HG02938 (cell line): Measurements from ENCODE around the gene RHPN2.

ENCODE experiments used
- ATAC-seq: cut with Tn5 transposase; IDR thresholded peaks from one replicate; pipeline ENCODE4 v1.9.1; 2021; ENCODE audit warnings: mild to moderate bottlenecking, moderate library complexity; ENCODE audit not compliant: unreplicated experiment

The RHPN2 gene

DNA sequence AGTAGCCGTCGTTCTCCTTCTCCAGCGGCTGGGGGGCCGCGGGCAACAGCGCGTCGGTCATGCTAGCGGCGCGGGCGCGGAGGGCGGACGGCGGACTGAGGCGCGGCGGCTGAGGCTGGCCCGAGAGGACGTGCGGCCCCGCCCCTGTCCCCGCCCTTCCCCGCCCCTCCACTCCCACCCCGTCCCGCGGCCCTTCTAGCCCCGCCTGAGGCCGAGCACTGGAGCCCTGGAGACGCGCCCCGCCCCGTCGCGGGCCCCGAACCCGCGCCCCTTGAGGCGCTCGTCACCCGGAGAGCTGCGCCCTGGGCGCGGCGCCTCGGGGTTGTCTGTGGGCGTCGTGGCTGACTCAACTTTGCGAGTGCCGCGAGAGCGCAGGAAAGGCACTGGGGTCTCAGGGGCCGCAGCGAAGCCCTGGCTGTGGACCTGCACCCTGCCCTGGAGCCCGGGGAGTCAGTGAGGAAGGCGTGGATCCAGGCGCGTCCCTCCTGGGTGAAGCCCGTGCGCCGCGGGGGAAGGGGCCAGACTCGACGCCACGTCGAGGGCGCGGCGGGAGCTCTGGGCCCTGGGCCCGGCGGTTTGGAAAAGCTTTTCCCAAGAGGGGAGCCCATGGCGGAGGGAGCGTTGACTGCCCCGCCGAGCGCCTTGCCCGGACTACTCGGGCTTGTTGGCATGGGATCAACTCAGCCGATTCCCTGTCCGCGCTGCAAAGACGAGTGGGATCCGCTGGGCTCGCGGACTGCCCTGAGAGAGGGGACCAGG lies at the start of gene RHPN2:
TSS of gene RHPN2 (minus strand) at position 97 of the 759 bp plus-strand sequence. CDS start at position 61, 36 bp downstream.
- peak; percentile 59 for ATAC-seq

DNA sequence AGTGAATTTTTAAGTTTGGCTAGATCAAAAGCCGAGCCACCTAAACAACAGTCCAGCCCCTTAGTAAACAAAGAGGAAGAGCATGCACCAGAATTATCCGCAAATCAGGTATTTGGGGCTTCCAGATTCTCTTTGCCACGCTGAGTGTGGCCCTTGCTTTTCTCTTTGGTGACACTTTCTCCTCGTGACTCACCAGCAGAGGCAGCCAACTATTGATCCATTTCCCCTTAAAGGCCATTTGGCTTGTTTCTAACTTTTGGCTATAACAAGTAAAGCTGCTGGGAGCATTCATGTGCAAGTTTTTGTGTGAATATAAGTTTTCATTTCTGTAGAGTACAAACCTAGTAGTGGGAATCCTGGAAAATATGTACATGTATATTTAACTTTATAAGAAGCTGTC lies 49.6 kb upstream of the RHPN2 start:
- ATAC-seq, result no peak

DNA sequence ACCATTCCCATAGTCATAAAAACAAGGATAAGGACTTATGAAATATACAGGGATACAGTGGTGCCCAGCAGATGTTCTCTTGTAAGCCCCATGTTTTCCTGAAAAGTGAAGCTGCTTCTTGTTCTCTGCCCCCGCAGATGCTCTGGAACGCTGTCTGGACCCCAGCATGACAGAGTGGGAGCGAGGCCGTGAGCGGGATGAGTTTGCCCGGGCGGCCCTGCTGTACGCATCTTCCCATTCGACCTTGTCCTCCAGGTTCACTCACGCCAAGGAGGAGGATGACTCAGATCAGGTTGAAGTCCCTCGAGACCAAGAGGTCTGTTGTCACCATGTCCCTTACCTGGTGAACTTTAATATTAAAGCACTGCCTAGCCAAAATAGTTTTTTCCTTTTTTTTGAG lies 46.9 kb upstream of the RHPN2 start:
- ATAC-seq, result no peak

DNA sequence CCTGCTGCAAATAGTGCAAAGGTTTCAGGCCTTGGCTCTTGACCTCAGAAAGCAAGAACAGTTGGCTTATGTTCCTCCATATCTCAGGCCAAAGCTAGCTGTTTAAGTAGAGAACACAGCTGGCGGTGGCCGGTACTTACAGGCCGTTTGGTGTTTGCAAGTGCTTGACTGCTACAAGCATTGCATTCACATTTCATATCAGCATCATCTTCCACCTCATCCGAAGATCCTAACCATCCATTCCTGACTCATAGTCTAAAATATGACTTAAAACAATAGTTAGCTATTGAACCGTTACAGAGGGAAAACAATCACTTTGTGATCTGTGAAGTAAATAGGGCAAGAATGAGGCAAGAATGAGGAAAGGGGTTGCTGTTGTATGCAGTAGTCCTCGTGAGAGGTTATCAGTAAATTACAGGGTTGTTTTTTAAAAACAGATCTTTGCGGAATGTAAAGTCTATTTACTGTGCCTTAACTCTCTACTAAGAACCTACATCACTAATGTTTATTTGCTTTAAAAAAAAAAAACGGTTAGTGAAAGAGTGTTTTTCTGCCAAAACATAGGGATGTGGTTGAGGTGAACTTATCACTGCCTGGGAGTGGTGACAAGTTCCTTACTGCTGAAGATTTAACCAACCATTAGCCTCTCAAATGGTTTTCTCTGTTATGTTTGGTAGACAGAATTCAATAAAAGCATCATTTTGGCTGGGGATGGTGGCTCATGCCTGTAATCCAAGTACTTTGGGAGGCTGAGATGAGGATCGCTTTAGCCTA lies 45.6 kb upstream of the RHPN2 start:
- no peak for ATAC-seq

DNA sequence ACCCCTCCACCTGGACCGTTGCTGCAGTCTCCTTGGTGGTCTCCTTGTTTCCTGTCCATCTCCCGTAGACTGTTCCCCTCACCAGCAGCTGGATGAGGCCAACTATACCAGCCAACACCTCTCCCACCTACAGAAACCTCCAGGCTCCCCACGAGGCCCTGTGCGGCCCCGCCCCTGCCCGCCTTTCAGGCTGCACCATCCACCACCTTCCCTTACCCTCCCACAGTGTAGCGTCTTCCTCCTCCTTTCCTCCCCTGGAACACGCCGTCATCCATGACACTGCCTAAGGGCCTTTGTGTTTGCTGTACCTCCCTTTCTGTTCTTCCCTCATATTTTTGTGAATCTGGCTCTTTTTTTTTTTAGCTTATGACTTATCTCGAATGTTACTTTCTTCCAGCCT lies 43.5 kb upstream of the RHPN2 start:
- no peak for ATAC-seq

DNA sequence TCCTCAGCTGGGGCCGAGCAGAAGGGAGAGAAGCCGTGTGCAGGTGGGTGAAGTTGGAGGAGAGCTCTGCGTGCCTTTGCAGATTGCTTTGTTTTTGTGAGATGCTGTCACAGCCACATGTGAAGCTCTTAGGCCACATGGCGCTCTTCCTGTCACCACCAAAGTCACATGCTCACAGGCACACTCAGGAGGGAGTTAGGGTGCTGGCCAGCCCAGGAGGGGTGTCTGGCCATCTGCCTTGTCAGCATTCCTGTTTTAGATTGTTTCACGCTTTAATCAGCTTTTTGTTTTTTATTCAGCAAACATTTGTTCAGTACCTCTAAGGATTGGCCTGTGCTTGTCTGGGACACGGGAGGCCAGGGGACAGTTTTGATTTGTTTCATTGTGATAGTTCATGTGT lies 38.2 kb upstream of the RHPN2 start:
- ATAC-seq, result no peak

DNA sequence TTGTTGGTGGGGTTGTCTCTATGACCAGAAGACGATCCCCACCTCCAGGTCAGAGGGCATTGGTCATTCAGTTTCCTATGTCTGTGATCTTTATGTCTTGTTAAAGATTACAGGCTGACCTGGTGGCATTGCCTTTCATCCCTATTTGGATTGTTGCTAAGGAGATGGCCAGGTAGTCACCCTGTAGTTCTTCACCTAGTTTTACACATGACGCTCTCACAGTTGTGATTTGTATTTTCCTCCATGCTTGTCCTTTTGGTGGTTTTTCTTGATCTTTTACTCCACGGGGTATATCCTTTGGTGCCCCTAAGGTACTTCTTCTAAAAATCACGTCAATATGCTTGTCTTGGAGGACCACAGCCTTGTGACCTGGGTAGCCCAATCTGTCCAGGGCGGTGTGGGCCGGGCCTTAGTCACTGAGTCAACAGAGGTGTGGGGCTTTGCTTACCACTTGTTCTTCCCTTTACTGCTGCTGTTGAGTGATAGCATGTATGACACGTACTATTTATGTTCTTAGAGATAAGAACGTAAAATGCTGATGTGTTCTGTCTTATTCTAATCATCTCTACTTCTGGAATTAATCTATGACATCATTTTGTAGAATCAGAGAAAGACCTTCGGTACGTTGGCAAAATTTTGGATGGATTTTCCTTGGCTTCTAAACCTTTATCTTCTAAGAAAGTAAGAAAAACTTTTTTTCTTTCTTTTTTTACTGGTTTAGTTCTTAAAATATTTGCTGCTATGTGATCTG lies 36.4 kb upstream of the RHPN2 start:
- ATAC-seq, result no peak

DNA sequence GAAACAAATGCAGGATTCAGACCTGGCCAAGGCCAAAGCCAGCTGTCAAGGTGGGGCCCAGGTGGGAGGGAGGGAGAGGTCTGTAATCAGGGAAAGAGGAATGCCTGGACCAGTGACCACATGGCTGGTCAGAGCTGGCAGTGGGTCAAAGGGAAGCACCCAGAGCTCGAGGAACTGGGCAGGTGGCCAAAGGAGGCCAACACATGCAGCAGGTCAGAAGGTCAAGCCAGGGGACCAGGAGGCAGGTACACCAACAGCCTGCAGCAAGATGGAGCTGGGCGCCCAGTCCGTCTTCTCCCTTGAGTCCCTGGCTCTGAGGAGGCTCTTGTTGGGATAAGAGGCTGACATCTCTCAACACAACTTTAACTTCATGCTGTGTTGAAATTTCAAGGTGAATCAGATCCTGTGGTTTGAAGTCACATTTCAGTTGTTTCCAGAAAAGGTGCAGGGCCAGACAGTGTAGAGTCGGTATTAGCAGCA lies 33.4 kb upstream of the RHPN2 start:
- ATAC-seq, result no peak

DNA sequence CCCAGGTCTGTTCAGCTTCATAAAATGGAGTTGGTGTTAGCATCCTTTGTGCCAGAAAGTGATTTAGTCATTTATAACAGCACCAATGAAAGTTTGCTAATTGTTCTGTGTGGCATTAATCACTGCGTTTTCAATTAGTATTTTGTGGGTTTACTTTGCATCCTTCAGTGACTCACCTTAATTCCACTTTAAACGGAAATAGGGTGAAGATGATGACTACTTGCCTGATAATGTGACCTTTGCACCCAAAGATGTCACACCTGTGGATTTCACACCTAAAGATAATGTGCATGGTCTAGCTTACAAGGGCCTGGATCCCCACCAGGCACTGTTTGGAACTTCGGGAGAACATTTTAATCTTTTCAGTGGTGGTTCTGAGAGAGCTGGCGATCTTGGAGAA lies 31.3 kb upstream of the RHPN2 start:
- ATAC-seq, result no peak

DNA sequence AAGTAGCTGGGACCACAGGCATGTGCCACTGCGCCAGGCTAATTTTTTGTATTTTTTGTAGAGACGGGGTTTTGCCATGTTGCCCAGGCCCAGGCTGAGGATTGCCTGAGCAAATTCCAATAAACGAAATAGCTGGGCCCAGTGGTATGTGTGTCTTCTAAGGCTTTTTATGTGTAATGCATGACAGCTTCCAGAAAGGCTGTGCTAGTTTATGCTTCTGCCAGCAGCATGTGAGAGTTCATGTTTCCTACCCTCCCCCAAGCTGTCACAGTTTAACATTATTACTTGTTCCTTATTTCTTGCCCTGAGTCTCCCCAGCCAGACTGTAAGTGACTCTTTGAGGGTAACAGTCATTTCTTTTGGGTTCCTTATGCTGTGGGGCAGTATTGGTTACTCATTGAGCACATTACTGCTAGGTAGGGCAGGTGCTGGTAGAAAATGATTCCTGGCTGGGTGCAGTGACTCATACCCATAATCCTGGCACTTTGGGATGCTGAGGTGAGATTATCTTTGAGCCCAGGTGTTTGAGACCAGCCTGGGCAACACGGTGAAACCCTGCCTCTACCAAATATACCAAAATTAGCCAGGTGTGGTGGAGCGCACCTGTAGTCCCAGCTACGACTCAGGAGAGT lies 29.9 kb upstream of the RHPN2 start:
- ATAC-seq, result no peak

DNA sequence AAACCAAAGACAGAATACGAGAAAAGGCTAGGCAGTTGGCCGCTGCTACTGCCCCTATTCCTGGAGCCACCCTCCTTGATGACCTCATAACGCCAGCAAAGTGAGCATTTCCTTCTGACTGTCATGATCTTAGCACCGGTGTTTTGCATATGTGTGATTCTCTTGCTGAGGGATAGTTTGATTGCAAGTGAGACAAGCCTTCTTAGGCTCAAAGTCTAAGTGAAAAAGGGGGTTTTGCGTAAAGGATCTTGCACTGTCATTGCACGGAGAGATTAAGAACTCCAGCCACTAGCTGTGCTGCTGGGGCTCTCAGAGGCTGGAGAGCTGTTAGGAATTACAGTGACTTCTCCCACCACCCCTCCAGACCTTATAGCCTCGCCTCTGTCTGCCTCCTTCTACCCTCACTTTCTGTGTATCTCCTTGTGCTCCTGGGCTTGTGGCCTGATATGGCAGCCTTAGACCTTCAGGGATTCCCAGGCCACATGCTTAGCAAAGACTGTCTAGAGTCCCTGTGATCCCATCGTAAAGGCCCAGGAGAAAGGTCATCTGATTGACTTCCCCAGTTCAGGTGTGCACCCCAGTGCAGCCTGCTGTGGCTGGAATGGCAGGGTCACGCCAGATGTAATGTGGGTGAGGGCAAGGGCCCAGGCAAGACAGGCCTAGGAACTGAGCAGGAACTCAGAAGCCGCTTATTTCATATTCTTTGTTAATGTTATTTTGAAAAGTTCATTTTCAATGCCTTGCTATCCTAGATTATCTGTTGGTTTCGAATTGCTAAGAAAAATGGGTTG lies 28.9 kb upstream of the RHPN2 start:
- ATAC-seq, result no peak

DNA sequence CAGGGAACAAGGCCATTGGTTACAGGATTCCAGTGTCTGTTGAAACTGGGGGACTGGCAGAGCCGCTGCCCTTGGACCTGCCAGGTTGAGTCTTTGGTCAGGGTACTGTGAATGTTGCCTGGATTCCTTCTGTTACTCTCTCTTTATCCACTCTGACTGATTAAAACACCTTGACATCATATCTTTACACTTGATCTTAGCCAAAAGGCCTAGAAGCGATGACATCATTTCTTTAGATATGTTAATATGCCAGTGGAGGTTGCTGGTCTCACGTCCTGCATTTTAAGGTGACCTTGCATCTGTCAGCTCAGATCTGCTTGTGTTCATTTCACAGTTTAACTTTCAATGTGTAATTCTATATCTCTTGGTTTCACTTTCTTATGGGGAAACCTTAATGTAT lies 25.5 kb upstream of the RHPN2 start:
- no peak for ATAC-seq

DNA sequence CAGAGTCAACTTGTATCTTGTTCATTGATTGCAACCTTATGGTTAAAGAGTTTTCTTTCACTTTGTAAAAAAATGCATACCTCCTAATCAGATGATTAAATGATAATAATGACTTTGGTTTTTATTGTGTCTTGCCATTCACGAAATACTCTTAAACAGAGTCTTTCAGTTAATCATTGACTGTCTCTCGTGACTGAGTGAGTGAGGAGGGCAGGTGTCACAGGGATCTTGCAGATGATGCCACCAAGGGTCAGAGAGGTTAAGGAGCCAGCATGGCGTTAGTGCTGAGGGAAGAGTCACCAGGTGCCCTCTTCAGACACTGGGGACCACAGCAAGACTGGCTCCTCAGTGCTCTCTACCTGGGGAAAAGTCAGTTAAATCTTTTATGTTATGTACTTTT lies 24.3 kb upstream of the RHPN2 start:
- ATAC-seq, result no peak

DNA sequence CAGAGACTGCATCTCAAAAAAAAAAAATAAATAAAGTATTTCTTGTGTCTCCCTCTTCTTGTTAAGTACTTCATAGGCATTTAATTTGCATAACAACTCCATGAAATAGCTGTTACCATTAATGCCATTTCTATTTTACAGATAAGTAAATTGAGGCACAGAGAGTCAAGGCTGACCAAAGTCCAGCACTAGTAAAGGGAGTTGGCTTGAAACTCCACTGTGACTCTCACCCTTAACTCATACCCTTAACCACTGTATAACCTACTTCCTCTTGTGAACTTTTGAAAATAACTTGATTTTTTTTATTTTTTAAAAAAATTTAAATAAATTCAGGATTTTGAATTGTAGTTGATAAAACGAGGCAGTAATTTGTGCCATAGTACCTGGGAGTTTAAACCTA lies 22.3 kb upstream of the RHPN2 start:
- ATAC-seq, result no peak

DNA sequence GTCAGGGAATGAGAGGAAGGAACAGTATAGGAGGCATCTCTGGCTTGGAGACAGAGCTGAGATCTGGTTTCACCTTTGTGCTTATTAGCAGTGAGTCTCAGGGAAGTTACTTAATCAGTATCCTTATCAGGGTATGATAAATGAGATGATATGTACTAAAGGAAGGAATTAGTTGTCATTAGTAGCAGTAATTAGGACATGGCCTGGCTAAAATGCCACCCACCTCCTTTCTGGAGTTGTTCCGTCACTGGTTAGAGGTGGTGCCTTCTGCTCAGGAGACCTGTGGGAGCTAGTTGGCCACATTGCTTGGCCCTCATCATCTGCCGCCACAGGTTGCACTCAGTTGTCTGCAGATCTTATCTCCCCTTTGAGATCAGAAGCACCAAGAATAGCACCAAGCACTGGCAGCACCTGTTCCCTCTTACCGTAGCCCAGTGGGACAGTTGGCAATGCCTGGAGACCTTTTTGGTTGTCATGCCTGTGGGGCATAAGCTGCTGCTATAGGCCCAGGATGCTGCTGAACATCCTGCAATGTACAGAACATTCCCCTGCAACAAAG lies 21.0 kb upstream of the RHPN2 start:
- no peak for ATAC-seq

DNA sequence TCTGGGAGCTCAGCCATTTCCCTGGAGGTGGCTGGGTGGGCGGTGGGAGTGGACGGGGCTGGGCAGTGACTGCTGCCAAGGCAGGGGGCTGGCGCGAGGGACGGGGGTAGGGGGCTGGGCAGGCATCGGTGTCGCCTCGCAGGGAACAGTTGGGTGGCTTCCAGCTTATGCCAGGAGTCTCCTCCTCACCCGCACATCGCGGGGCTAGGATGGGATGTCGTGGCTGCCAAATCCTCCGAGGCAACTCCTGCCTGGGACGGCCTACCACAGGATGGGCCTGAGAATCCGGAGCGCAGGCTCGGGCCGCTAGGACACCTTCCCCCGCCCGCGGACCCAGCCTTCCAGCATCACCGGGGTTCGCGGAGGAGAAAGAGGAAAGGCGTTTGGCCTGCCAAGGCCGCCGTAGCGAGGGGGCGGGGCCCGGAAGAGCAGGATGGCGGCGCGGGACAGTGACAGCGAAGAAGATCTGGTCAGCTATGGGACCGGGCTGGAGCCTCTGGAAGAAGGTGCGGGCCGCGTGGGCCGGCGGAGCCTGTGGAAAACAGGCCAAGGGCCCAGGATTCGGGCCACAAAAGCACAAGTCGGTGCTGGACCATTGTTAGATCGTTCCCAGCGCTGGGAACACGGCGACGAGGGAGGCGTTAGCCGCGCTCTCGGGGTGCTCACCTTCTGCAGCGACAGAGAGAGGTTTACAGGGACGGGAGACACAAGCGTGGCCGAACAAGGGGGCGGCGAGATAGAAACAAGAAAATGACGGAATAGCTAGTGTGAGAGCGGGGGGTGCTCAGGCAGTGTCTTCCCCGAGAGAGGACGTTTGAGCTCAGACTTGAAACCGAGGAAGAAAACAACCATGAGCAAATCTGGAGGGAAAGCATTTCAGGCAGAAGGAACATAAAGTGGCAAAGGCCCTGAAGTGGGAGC lies 16.3 kb upstream of the RHPN2 start, which contains the start of gene GPATCH1:
TSS of gene GPATCH1 (plus strand) at position 421 of the 921 bp plus-strand sequence. CDS start at position 434, 13 bp downstream.
- peak; percentile 69 for ATAC-seq

DNA sequence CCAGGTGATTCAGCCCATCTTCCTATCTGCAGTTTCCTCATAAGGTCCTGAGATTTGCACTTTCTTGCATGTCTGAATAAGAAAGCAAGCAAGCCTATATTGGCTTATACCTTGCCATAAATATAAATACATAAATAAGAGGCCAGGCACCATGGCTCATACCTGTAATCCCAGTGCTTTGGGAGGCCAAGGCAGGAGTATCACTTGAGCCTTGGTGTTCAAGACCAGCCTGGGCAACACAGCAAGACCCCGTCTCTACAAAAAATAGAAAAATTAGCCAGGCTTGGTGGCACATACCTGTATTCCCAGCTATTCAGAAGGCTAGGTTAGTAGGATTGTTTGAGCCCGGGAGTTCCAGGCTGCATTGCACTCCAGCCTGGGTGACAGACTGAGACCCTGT lies 10.8 kb upstream of the RHPN2 start:
- no peak for ATAC-seq

DNA sequence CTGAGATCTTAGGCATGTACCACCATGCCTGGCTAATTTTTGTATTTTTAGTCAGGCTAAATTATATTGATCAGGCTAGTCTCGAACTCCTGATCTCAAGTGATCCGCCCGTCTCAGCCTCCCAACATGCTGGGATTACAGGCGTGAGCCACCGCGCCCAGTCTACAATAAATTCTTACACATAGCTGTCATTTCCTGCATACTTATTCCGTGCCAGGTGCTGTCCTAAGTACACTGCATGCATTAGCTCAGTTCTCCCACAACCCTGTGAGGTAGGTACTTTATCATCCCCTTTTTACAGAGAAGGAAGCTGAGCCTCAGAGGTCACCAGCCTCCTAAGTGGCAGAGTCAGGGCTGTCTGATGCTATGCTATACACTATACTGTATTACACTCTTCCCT lies 7.2 kb upstream of the RHPN2 start:
- no peak for ATAC-seq

DNA sequence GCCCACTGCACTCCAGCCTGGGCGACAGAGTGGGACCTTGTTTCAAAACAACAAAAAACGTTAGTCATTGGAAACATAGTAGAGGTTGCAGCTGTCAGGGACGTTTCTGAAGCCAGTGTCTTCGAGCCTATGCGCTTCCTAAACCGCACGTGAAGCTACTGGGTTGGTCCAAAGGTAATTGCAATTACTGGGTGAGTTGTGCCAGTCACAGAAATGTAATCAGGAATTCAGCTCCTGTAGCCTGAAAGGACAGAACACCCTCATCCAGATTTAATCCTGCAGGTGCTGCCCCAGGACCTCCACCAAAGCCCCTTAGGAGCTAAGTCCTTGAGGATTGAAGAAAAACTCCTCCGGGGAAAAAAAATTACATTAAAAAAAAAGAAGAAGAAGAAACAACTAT lies 2.4 kb upstream of the RHPN2 start:
- ATAC-seq, result no peak
